Endodermal cell (in vitro differentiated cells): ENCODE data around the gene CASK. TPM values are rescaled to one million over a fixed set of nuclear protein-coding genes. Genes with fewer than 3 reads are reported as not detected.

Experiments
- DNase-seq: peaks from one replicate; pipeline ENCODE4 v3.0.0-alpha.2; 2017
- H3K27ac ChIP-seq: 2 replicates; pipeline ENCODE4 v1.5.1; 2013; ENCODE audit warnings: mild to moderate bottlenecking, low read depth, low read length, moderate library complexity
- H3K27me3 ChIP-seq: 2 replicates; pipeline ENCODE4 v1.6.1; 2013; ENCODE audit warnings: mild to moderate bottlenecking, low read length, moderate library complexity; ENCODE audit not compliant: insufficient read depth, control insufficient read depth, poor library complexity, severe bottlenecking
- H3K36me3 ChIP-seq: 2 replicates; pipeline ENCODE4 v1.7.0; 2013; ENCODE audit warnings: mild to moderate bottlenecking, low read length, moderate library complexity; ENCODE audit not compliant: control insufficient read depth, insufficient read depth
- H3K4me1 ChIP-seq: one replicate; pipeline ENCODE4 v1.7.0; 2013; ENCODE audit warnings: low read length; ENCODE audit not compliant: control insufficient read depth, insufficient read depth
- H3K4me3 ChIP-seq: 2 replicates; pipeline ENCODE4 v1.5.1; 2013; ENCODE audit warnings: mild to moderate bottlenecking, low read length, moderate library complexity
- H3K9ac ChIP-seq: 2 replicates; pipeline ENCODE4 v1.6.1; 2013; ENCODE audit warnings: mild to moderate bottlenecking, low read length, moderate library complexity; ENCODE audit not compliant: poor library complexity, severe bottlenecking; ENCODE audit errors: extremely low read depth
- H3K9me3 ChIP-seq: 2 replicates; pipeline ENCODE4 v1.6.1; 2013; ENCODE audit warnings: mild to moderate bottlenecking, low read length, moderate library complexity; ENCODE audit not compliant: control insufficient read depth
- H3K27ac Mint-ChIP-seq: 2 replicates; pipeline ENCODE4 v1.8.0; 2020; ENCODE audit warnings: mixed read lengths
- H3K27me3 Mint-ChIP-seq: 2 replicates; pipeline ENCODE4 v1.8.0; 2021; ENCODE audit warnings: mild to moderate bottlenecking, mixed read lengths; ENCODE audit not compliant: insufficient read depth
- H3K36me3 Mint-ChIP-seq: 2 replicates; pipeline ENCODE4 v1.8.0; 2020; ENCODE audit warnings: low read depth, mixed read lengths
- H3K4me1 Mint-ChIP-seq: 2 replicates; pipeline ENCODE4 v1.8.0; 2020; ENCODE audit warnings: mixed read lengths
- H3K4me3 Mint-ChIP-seq: 2 replicates; pipeline ENCODE4 v1.8.0; 2020; ENCODE audit warnings: mild to moderate bottlenecking, moderate library complexity, mixed read lengths
- H3K9me3 Mint-ChIP-seq: 2 replicates; pipeline ENCODE4 v1.8.0; 2020; ENCODE audit warnings: mild to moderate bottlenecking, mixed read lengths
- CTCF ChIP-seq: fragments of 200-600 bp; sonication (generic); conservative IDR thresholded peaks from 2 replicates; pipeline ENCODE4 v1.5.0; 2021; ENCODE audit warnings: antibody characterized with exemption, mild to moderate bottlenecking
- WGBS, 2 experiments: methylation state at CpG; one replicate each; pipeline versions ENCODE4 v1.1.5 to v1.1.7; 2013; ENCODE audit warnings: missing lambda C conversion rate in 2 of 2, mixed read lengths in 1 of 2; ENCODE audit not compliant: insufficient coverage in 1 of 2, insufficient read length in 1 of 2; 5-methylcytosine and 5-hydroxymethylcytosine counted together
- total RNA-seq, 2 donors: library from RNA; stranded (reverse); fragmentation: NEBNext Ultra II Directional in 1 of 2; extraction: Animal tissue kit (Norgen Biotek cat#: 25700) in 1 of 2; gene quantifications; 2 replicates in 1 of 2; 3 replicates in 1 of 2; pipeline ENCODE4 v1.2.1, GENCODE V29; 2021

CASK gene
- total RNA-seq, 2 donors from 2014 or later, result 79.1 to 87.1 TPM

GRCh38 chrX:41733939-41734338 lies 189.4 kb downstream of the CASK start:
- Mint-ChIP-seq H3K27me3 (no peaks in the 10 kb centered on the region), H3K4me3 (no peak overlapping the region), H3K9me3 (peaks cover 34% of the 10 kb centered on the region), H3K4me1 (no peaks in the 10 kb centered on the region), H3K27ac (no peak overlapping the region), H3K36me3 (no peaks in the 10 kb centered on the region)
- DNase-seq, result no peak
- no peak for TF ChIP-seq CTCF
- H3K4me1 ChIP-seq, result no peaks in the 10 kb centered on the region
- no peaks in the 10 kb centered on the region for H3K27me3 ChIP-seq
- H3K36me3 ChIP-seq, result no peaks in the 10 kb centered on the region
- no peak overlapping the region for H3K4me3 ChIP-seq
- no peak overlapping the region for H3K9ac ChIP-seq
- H3K27ac ChIP-seq, result no peak overlapping the region
- no peaks in the 10 kb centered on the region for H3K9me3 ChIP-seq
- WGBS, 2 experiments, result 83 to 100% methylated on average over 1 of the region's 1 CpG

DNA sequence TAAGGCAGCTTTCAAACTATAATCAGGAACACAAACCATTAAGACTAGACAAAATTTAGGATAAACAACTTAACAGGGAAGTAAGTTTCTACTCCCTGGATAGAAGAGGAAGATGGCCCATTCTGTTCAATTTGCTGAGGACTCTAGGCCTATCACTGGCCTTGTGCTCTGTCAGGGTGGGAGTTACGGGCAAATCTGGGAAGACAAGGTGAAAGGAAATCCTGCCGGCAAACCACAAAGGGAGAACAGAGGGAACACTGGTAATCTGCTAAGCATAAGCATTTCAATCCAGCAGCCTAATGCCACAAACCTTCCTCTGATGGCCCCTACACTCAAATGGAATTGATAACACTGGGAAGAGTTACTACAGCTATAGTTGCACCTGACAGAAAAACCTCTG lies 191.1 kb downstream of the CASK start:
- Mint-ChIP-seq H3K27me3 (no peaks in the 10 kb centered on the region), H3K9me3 (peaks cover 31% of the 10 kb centered on the region), H3K27ac (no peak overlapping the region), H3K4me3 (no peak overlapping the region), H3K4me1 (no peaks in the 10 kb centered on the region), H3K36me3 (no peaks in the 10 kb centered on the region)
- Histone ChIP-seq H3K36me3 (no peaks in the 10 kb centered on the region), H3K4me3 (no peak overlapping the region), H3K9ac (no peak overlapping the region), H3K27me3 (no peaks in the 10 kb centered on the region), H3K4me1 (no peaks in the 10 kb centered on the region), H3K27ac (no peak overlapping the region), H3K9me3 (no peaks in the 10 kb centered on the region)
- no peak for TF ChIP-seq CTCF
- DNase-seq, result no peak
- WGBS, 2 experiments, result 90% methylated on average over 2 of the region's 2 CpGs; no CpG with 5 or more reads in 1 of the 2 experiments

GRCh38 chrX:41730081-41730480 lies 193.3 kb downstream of the CASK start:
- Histone ChIP-seq H3K36me3 (no peaks in the 10 kb centered on the region), H3K27me3 (no peaks in the 10 kb centered on the region), H3K9me3 (no peaks in the 10 kb centered on the region), H3K4me3 (no peak overlapping the region), H3K9ac (no peak overlapping the region), H3K27ac (no peak overlapping the region), H3K4me1 (no peaks in the 10 kb centered on the region)
- Mint-ChIP-seq H3K9me3 (peaks cover 22% of the 10 kb centered on the region), H3K27ac (no peak overlapping the region), H3K36me3 (no peaks in the 10 kb centered on the region), H3K27me3 (no peaks in the 10 kb centered on the region), H3K4me3 (no peak overlapping the region), H3K4me1 (no peaks in the 10 kb centered on the region)
- TF ChIP-seq CTCF, result no peak
- 92% methylated on average over 2 of the region's 2 CpGs; no CpG with 5 or more reads in 1 of the 2 experiments for WGBS, 2 experiments
- DNase-seq, result no peak
